HPDE6-E6E7 (cell line): ENCODE data around the gene SVIL.
A peak's percentile ranks its signal among the peaks of the same experiment; 100 is the strongest.
"Not testable (repeated sequence)": the region's sequence is repeated elsewhere in the genome, so short reads cannot be mapped to it uniquely, and the experiment has no call there.

Experiments used
- DNase-seq: peaks from one replicate; pipeline ENCODE4 v3.0.0; 2011; ENCODE audit warnings: missing footprints; ENCODE audit errors: extremely low spot score

The SVIL gene

DNA sequence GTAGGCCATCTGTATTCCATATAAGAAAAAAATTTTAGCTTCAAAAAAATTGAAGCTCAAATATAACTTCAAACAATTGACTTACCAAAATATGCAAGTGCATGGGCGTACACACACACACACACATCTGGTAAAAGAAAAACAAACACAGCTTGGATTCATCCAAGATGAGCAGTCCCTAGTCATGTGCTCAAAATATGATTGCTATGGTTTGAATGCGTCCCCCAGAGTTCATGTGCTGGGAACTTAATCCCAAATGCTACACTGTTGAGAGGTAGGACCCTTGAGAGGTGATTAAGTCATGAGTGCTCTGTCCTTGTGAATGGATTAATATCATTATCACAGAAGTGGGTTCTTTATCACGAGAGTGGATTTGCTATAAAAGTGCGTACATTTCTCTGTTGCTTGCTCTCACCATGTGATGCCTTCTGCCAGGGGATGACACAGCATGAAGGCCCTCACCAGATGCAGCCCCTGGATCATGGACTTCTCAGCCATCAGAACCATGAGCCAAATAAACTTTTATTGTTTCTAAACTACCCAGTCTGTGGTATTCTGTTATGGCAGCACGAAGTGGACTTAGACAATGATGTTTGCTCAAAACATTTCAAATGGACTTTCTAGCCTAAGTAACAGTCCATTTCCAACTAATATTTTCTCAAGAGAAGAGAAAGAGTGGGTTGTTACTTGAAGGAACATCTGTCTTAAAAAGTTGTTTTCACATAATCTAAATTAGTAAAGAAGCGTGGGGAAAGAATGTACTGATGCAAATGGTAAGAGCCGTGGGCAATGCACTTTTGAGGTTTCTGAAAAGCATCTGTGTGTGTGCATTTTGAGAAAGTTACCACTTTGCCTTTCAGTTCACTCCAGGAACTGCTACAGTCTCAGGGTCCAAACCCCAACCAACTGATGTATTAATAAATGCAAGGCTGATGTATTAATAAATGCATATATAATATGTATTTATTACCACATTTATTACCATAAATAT, 15.1 kb upstream of the SVIL start:
- no peak for DNase-seq

GRCh38 chr10:29648983-29649268, 14.2 kb upstream of the SVIL start:
- no peak for DNase-seq

DNA sequence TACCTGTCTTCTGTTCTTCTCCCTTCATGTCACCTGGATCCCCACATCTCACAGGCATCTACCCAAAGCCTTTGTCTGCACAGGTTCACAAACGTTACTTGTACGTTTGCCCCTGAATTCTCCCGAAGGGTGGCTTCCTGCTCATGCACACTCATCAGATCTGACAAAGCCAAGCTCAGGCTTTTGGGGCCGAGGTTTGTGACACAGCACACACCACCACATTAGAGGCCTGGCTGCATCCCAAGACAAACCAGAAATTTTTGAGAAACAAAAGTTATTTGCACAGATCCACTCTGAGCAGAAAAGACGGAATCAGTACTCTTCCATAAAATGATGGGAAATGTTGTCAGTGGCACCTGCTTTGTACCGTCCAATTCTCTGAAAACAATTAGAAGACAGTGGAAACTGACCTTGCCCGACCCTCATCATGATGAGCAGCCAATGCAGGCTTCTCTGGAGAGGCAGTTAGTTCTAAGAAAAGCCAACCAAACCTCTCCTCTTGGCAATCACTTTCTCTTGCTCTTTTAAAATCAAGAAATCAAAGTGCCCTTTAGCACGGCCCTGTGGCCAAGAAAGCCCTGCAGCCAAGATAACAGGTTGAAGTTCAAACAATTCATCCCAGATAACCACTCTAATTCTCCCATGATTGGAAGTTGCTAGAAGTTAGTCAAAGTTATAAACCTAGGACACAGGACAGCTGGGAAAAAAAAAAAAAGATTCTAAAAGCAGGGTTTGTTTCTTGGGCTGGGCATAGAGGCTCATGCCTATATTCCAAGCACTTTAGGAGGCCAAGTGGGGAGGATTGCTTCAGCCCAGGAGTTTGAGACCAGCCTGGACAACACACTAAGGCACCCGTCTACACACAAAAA, 13.6 kb upstream of the SVIL start:
- DNase-seq = no peak

GRCh38 chr10:29647478-29647877, 12.7 kb upstream of the SVIL start:
- DNase-seq = no peak

DNA sequence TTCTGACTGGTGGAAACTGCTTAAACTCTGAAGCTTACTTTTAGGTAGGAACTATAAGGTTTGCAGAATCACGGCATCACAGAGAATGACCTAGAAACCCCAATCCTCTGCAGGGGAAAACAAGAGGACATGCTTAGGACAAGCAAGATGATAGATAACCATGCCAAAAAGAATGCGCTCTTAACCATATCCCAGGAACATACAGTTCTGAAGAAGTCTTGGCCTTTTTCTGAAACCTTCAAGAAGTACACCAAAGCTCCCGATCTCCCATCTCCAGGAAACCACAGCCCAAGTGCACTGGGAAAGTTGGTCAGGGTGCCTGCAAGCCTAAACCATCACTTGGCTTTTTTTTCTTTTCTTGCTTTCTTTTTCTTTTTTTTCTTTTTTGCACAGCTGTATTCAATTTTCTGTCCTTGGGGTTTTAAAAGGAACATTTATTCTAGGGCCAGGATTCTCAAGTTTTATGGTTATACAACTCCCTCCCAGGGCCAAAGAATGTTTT, 12.2 kb upstream of the SVIL start:
- DNase-seq = no peak

DNA sequence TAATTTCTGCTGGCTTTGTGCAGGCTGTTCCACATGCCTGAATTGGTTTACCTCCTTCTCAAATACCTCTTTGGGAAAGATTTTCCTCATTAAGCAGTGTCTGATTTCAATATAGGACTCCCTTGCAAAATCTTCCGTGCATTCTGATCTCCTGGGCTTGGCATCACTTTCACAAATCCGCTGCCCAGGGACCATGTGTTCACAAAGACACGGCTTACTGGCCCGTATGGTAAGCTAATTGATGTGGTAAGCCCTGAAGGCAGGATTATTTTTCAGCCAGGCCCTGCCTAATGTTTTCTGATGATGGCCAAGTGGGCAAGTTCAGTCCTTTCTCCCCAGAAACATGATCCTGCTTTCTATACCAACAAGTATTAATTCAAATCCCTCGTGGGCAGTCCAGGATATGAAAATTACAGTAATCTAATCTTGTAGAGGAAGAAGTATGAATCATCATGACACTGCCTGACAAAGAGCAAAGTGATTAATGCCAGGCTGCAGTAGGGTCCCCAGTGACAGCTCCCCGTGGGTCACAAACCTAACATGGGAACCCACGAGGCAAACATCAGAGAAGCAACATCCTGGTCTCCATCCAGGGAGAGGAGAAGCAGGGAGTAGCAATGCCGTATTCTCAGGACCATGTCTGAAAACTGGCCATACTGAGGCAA, 11.6 kb upstream of the SVIL start:
- peak; percentile 43 for DNase-seq

DNA sequence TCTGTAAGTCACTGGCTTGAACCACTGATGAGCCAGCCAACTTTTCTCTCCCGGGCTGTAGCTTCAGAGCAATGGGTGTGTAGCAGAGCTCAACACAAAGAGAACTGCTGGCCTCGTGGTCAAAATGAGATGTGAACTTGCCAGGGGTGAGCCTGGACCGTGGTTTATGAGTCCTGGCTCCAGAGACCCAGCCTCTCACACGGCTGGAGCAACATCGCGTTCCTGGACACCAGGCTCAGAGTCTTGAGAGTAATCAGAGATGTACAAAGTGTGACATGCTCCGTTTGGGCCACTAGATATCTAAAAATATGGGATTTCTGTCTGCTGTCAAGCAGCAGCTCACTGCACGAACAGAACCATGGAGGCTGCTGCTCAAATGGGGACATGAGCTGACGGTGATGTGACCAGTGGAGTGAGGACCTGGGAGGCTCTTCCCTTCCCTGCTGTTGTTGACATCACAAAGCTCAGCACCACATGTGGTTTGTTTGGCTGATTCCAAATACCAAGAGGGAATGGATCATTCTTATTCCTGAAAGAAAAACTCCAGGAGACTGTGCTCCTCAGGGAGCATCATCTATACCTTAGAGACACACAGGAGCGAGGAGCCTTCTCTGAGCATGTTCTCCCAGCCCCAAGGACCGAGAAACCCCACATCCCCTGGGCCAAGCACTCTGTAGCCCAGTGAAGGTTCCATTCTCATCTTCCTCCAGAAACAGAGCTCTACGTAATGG, 9.2 kb upstream of the SVIL start:
- DNase-seq = no peak

DNA sequence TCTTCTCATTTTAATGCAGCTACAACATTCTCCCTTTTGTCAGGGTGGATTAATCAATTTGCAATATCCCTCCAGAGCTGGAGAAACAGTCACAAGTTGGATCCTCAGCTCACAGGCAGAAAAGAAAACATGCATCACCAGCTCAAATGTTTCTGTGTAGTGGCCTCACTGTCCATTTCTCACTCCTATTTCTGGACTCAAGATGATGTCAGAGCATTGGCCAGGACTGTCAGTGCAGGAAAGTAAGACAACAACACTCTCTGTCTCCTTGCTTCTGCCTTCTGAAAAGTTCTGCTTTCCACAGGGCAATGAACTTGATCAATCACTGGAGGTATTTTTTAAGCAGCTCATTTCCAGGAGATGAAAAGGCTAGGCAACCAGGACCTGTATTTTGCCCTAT, 8.2 kb upstream of the SVIL start:
- DNase-seq = no peak

DNA sequence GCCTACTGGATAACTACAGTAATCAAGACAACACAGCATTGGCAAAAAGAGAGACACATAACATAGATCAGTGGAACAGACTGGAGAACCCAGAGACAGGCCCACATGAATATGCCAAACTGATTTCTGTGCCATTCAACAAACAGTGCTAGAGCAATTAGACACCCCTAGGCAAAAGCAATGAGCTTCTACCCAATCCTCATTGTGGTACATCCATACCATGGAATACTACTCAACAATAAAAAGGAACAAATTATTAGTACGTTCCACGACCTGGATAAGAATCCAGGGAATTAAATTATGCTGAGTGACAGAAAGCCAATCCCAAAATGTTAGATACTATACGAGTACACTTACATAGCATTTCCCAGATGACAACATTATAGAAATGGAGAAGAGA, 2.8 kb upstream of the SVIL start:
- DNase-seq = no peak

- DNase-seq = no peak
Measured at GRCh38 chr10:29636178-29636577, 1.4 kb upstream of the SVIL start.

- DNase-seq = no peak
Measured at GRCh38 chr10:29635711-29636144, 957 bp upstream of the SVIL start.

DNA sequence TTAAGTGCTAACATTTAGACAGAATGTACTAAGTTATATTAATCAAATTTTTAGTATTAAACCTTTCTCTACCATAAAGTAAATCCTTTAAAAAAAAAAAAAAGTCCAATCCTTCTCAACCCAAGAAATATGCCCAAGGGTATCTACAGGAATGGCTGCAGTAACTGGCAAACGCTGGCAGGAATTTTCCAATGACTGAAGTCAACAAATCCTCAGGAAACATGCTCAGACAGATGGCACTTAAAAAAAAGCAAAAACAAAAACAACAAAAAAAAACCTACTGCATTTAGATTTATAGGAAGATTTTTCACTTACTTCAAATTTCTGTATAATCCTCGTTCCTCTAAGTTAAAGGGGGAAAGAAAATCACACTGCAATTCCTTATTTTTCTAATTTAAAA, 666 bp downstream of the SVIL start:
- no peak for DNase-seq

DNA sequence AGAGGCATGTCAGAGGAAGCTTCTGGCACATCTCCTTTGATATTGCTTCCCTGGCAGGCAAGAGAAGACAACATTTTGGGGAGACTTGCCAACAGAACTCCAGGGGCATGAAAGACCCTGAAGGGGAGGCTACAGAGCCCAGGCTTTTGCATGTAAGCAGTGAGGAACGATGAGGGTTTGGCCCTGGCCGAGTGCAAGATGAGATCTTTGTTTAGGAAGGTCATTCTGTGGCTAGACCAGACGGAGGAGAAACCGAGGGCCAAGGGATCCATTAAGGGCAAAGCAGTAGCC, 3.8 kb downstream of the SVIL start:
- DNase-seq = no peak

GRCh38 chr10:29630205-29631048, 4.3 kb downstream of the SVIL start:
- DNase-seq = no peak

- DNase-seq = no peak
Measured at GRCh38 chr10:29628912-29629526, 5.8 kb downstream of the SVIL start.

DNA sequence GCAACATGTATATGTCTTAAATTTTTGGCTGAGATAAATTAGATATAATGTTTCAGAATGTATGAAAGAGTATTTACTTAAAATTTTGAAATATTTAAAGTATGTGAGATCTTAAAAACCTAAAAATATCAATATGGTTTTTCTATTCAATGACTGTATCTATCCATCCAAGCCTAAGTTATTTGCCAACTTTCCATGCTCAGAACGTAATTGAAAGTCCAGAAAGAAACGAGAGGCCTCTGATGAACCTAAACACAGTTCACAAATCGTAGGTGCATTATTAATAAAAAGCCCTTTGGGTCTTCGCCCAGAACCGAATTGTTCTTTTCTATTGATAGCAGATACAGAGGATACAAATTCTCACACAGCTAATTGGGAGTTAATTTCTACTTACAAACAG, 6.5 kb downstream of the SVIL start:
- DNase-seq = no peak

DNA sequence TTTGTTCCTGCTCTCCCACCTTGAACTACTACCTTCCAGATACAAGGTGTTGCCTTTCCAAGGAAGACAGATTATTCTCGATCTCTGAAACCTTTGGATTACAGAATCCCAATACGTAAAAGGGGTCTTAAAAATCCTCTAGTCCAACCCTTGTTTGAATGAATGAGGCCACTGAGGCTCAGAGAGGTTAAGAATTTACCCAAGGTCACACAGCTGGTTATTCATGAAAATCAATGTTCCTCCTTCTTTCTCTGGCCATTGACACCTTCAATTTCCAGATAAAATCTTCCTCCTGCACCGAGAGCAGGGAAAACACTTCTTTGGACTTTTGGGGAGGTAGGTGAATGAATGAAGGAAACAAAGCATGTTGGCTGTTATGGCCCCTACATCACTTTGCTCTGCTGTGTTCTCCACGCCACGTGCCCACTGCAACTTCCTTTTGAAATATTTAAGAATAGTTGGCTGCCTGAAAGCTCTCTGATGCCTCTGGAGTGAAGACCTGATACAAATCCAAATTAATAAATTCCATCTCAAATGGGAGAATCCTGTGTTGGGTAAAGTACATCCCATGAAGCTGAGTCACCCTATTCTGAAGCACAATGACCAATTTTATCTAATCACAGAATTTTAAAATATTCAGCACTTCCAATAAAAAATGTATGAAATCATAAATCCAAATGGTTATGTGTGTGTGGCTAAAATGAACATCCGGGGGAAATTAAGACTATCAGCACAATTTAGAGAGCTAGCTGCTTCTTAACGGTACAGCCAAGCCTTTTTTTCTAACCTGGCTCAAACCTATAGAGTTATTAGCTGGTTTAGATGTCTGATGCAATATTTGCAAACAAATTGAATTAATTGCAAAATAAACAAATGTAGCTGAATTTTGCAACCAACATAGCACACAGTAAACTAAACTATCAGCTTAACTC, 7.3 kb downstream of the SVIL start:
- no peak for DNase-seq

DNA sequence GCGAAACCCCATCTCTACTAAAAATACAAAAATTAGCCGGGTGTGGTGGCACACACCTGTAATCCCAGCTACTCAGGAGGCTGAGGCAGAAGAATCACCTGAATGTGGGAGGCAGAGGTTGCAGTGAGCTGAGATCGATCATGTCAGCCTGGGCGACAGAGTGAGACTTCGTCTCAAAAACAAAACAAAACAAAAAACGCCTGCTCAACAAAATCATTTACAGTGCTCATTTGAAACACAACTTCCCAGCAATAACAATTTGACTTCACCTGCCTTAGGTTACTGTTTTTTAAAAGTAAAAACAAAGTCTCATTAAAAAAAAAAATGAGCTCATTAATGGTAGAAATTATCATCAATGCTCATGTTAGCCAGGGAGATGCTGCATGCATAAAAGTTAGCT, 10.4 kb downstream of the SVIL start:
- DNase-seq = not testable (repeated sequence)

- DNase-seq = no peak
Measured at GRCh38 chr10:29623797-29624196, 11.0 kb downstream of the SVIL start.
